ENCODE data around the gene DUSP1.

DNA sequence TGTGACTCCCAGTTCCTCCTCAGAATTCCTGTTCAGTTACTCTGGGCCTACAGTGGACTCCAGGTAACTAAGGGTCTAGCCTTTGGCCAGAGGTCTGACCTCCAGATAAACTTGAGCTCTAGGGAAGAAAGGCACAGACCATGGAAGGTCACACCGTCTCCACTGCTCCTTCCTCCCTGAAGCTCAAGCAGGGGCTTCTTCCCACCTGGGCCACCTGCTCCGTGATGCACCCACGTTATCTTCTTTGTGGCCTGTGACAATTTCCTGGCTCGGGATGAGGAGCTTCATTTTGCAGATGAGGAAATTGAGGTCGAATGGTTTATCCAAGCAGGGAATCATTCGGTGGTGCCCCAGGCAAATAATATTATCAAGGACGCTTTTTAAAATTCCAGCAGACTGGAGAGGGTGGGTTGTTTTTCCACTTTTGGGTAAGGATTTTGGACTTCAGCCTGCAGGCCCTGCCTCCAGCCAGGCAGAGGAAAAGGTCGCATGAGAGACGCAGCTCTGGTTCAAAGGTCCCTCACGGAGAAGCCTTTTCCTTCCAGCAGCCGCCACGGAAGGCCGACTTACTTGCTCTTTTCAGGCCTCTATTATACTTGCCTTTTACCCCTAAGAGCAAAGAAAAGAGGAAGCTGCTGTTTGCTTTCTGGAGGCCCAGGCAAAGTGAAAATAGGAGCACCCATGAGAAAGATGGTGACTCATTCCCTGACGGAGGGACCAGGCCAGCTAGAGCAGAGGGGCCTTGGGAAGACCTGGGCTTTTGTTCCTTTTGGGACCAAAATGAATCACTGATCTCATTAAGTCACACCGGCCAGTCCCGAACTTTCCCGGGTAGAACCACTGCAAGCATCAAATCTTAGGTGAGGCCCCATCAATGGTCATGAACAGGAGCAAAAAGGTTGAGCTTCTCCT lies 22.8 kb upstream of the DUSP1 start:
- no peak for TF ChIP-seq ZNF8 (CRISPR knock-in tag; IDR thresholded peaks at IDR 0.05)
- TF ChIP-seq OSR1 (CRISPR knock-in tag; IDR thresholded peaks at IDR 0.05) = no peak
- TF ChIP-seq, protein P1, sequence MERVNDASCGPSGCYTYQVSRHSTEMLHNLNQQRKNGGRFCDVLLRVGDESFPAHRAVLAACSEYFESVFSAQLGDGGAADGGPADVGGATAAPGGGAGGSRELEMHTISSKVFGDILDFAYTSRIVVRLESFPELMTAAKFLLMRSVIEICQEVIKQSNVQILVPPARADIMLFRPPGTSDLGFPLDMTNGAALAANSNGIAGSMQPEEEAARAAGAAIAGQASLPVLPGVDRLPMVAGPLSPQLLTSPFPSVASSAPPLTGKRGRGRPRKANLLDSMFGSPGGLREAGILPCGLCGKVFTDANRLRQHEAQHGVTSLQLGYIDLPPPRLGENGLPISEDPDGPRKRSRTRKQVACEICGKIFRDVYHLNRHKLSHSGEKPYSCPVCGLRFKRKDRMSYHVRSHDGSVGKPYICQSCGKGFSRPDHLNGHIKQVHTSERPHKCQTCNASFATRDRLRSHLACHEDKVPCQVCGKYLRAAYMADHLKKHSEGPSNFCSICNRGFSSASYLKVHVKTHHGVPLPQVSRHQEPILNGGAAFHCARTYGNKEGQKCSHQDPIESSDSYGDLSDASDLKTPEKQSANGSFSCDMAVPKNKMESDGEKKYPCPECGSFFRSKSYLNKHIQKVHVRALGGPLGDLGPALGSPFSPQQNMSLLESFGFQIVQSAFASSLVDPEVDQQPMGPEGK (CRISPR knock-in tag; IDR thresholded peaks at IDR 0.05; ENCODE audit: borderline replicate concordance) = no peak
- no peak for TF ChIP-seq TOX (CRISPR knock-in tag; IDR thresholded peaks at IDR 0.05; ENCODE audit: borderline replicate concordance)
- TF ChIP-seq GLIS3 (CRISPR knock-in tag; IDR thresholded peaks at IDR 0.05) = no peak
- TF ChIP-seq PPARA (CRISPR knock-in tag; IDR thresholded peaks at IDR 0.05; ENCODE audit: borderline replicate concordance) = no peak
- TF ChIP-seq, protein P2, sequence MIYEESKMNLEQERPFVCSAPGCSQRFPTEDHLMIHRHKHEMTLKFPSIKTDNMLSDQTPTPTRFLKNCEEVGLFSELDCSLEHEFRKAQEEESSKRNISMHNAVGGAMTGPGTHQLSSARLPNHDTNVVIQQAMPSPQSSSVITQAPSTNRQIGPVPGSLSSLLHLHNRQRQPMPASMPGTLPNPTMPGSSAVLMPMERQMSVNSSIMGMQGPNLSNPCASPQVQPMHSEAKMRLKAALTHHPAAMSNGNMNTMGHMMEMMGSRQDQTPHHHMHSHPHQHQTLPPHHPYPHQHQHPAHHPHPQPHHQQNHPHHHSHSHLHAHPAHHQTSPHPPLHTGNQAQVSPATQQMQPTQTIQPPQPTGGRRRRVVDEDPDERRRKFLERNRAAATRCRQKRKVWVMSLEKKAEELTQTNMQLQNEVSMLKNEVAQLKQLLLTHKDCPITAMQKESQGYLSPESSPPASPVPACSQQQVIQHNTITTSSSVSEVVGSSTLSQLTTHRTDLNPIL (CRISPR knock-in tag; IDR thresholded peaks at IDR 0.05; ENCODE audit: low read depth) = no peak
- no peak for TF ChIP-seq RARB (CRISPR knock-in tag; IDR thresholded peaks at IDR 0.05)
- no peak for TF ChIP-seq ZFP30 (CRISPR knock-in tag; IDR thresholded peaks at IDR 0.05)
- TF ChIP-seq BACH2 (CRISPR knock-in tag; IDR thresholded peaks at IDR 0.05; ENCODE audit: borderline replicate concordance) = no peak
- TF ChIP-seq ZFP3 (CRISPR knock-in tag; IDR thresholded peaks at IDR 0.05) = no peak

Measured in SK-N-SH treated with all-trans-retinoic acid at 6 μM for 48 hours (cell line).